ENCODE results near the gene COQ7. TPM values are rescaled to one million over a fixed set of nuclear protein-coding genes. Genes with fewer than 3 reads are reported as not detected.

The COQ7 gene
- total RNA-seq: 18.9 and 19.4 TPM in 2 replicates
- 17.5 and 20.9 TPM in 2 replicates for polyA plus RNA-seq

DNA sequence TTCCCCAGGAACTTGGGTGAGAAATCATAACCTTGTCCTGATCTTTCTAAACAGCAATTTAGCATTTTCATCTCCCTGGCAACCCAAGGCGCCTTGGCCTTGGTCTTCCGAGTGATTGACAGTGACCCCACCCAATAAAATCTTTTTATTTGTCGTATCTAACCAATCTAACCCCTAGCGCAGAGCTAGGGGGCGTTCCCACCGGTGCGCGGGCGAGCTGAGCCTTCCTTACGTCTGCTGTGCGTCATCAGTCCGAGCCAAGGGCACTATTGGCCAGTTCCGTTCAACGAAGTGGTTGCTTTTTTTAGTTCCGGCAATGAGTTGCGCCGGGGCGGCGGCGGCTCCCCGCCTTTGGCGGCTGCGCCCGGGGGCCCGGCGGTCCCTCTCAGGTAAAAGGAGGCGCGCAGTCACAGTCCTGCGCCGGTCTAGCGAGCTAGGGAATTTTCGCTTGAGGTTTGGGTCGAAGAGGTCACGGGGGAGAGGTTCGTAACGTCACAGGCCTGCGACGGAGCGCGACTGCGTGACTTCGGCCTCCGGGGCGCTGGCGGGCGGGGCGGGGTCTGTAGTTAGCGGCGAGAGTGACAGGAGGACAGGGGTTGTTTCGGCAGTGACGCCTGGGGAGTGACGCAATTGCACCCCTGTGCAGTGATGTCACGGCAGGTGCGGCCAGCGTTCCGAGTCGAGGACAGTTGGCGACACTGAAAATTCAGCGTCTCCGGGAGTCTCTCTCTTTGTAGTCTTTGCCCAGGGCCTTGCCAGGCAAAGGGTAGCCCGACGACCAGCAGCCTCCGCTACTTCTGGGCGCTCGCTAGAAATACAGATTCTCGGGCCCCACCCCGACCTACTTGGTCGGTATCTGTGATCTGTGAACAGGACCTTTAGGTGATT, at the start of gene COQ7:
TSS of gene COQ7 (plus strand) at position 266 of the 888 bp plus-strand sequence. CDS start at position 317, 51 bp downstream.
- H3K36me3 ChIP-seq (replicated peaks; ENCODE audit: insufficient read depth, low read depth): no peaks in the 10 kb centered on the region
- under 1% methylated on average over 61 of the region's 68 CpGs for WGBS (ENCODE audit: low lambda C conversion rate, missing lambda C conversion rate)
- peak within 1 kb of the TSS; percentile 98 for H3K27ac ChIP-seq
- H2AFZ ChIP-seq: peak within 1 kb of the TSS; percentile 64
- no peaks in the 10 kb centered on the region for H3K9me3 ChIP-seq (ENCODE audit: low read depth)
- TF ChIP-seq, protein P1, sequence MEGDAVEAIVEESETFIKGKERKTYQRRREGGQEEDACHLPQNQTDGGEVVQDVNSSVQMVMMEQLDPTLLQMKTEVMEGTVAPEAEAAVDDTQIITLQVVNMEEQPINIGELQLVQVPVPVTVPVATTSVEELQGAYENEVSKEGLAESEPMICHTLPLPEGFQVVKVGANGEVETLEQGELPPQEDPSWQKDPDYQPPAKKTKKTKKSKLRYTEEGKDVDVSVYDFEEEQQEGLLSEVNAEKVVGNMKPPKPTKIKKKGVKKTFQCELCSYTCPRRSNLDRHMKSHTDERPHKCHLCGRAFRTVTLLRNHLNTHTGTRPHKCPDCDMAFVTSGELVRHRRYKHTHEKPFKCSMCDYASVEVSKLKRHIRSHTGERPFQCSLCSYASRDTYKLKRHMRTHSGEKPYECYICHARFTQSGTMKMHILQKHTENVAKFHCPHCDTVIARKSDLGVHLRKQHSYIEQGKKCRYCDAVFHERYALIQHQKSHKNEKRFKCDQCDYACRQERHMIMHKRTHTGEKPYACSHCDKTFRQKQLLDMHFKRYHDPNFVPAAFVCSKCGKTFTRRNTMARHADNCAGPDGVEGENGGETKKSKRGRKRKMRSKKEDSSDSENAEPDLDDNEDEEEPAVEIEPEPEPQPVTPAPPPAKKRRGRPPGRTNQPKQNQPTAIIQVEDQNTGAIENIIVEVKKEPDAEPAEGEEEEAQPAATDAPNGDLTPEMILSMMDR (IDR thresholded peaks at IDR 0.05; ENCODE audit: poor library complexity): no peak
- TF ChIP-seq EZH2phosphoT487 (IDR thresholded peaks at IDR 0.05; ENCODE audit: low read depth, severe bottlenecking, unreplicated experiment) (no peak), EZH2 (IDR thresholded peaks at IDR 0.05; ENCODE audit: borderline replicate concordance) (no peak)
- peaks cover 15% of the 10 kb centered on the region for H3K79me2 ChIP-seq
- no peaks in the 10 kb centered on the region for H4K20me1 ChIP-seq (ENCODE audit: insufficient read depth, poor library complexity, severe bottlenecking)
- H3K4me3 ChIP-seq: peak within 1 kb of the TSS; percentile 63
- H3K4me1 ChIP-seq (ENCODE audit: insufficient read depth): peaks cover 9% of the 10 kb centered on the region
- DNase-seq (ENCODE audit: low spot score): peak; percentile 99
- no peaks in the 10 kb centered on the region for H3K27me3 ChIP-seq
- H3K4me2 ChIP-seq: peak within 1 kb of the TSS; percentile 87
- no peaks in the 10 kb centered on the region for H3K9me2 ChIP-seq (replicated peaks; ENCODE audit: insufficient read depth)

DNA sequence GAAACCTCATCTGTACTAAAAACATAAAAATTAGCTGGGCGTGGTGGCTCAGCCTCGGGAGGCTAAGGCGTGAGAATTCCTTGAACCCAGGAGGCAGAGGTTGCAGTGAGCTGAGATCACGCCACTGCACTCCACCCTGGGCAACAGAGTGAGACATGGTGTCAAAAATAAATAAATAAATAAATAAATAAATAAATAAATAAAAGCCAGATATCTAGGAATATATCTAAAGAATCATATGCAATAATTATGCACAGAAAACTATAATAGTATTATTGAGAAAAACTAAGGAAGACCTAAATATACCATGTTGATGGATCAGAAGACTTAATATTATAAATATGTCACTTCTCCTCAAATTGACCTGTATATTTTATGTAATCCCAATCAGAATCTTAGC, 46.7 kb upstream of the COQ7 start:
- Histone ChIP-seq H3K27me3 (no peaks in the 10 kb centered on the region), H3K9me2 (replicated peaks; ENCODE audit: insufficient read depth) (no peaks in the 10 kb centered on the region), H3K27ac (no peak overlapping the region), H3K4me2 (no peak overlapping the region), H2AFZ (no peak overlapping the region), H3K79me2 (no peaks in the 10 kb centered on the region), H3K4me3 (no peak overlapping the region), H3K4me1 (ENCODE audit: insufficient read depth) (no peaks in the 10 kb centered on the region), H3K9me3 (ENCODE audit: low read depth) (no peaks in the 10 kb centered on the region), H4K20me1 (ENCODE audit: insufficient read depth, poor library complexity, severe bottlenecking) (no peaks in the 10 kb centered on the region), H3K36me3 (replicated peaks; ENCODE audit: insufficient read depth, low read depth) (no peaks in the 10 kb centered on the region)
- TF ChIP-seq EZH2 (IDR thresholded peaks at IDR 0.05; ENCODE audit: borderline replicate concordance) (no peak), EZH2phosphoT487 (IDR thresholded peaks at IDR 0.05; ENCODE audit: low read depth, severe bottlenecking, unreplicated experiment) (no peak)
- TF ChIP-seq, protein P1 (IDR thresholded peaks at IDR 0.05; ENCODE audit: poor library complexity): no peak
- DNase-seq (ENCODE audit: low spot score): no peak
- 94% methylated on average over 4 of the region's 4 CpGs for WGBS (ENCODE audit: low lambda C conversion rate, missing lambda C conversion rate)

DNA sequence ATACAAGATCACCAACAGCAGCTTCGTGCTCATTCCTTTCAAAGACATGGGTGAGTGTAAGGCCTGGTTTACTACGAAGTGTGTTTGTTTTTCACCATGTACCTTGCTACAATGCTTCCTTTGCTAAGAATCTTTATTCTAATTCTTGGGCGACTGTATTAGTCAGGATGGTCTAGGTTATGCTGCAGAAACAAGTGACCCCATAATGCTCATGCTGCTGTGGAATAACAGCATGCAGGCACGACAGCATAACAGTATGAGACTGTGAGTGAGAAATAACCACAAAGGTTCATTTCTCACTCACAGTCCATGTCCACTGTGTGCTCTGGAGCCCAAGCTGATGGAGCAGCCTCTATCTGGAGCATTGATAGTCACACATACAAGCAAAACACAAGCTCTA, 45.7 kb upstream of the COQ7 start:
- H3K4me2 ChIP-seq: no peak overlapping the region
- DNase-seq (ENCODE audit: low spot score): no peak
- no peaks in the 10 kb centered on the region for H3K36me3 ChIP-seq (replicated peaks; ENCODE audit: insufficient read depth, low read depth)
- H4K20me1 ChIP-seq (ENCODE audit: insufficient read depth, poor library complexity, severe bottlenecking): no peaks in the 10 kb centered on the region
- H3K4me1 ChIP-seq (ENCODE audit: insufficient read depth): no peaks in the 10 kb centered on the region
- no peak overlapping the region for H2AFZ ChIP-seq
- H3K79me2 ChIP-seq: no peaks in the 10 kb centered on the region
- H3K9me2 ChIP-seq (replicated peaks; ENCODE audit: insufficient read depth): no peaks in the 10 kb centered on the region
- WGBS (ENCODE audit: low lambda C conversion rate, missing lambda C conversion rate): 95% methylated on average over 4 of the region's 4 CpGs
- H3K9me3 ChIP-seq (ENCODE audit: low read depth): no peaks in the 10 kb centered on the region
- TF ChIP-seq, protein P1 (IDR thresholded peaks at IDR 0.05; ENCODE audit: poor library complexity): no peak
- TF ChIP-seq EZH2 (IDR thresholded peaks at IDR 0.05; ENCODE audit: borderline replicate concordance) (no peak), EZH2phosphoT487 (IDR thresholded peaks at IDR 0.05; ENCODE audit: low read depth, severe bottlenecking, unreplicated experiment) (no peak)
- no peak overlapping the region for H3K27ac ChIP-seq
- H3K27me3 ChIP-seq: no peaks in the 10 kb centered on the region
- H3K4me3 ChIP-seq: no peak overlapping the region

Data from hepatocyte (in vitro differentiated cells).